ENCODE results near the gene MIAT. TPM values are rescaled to one million over a fixed set of nuclear protein-coding genes. Genes with fewer than 3 reads are reported as not detected.

MIAT gene
- total RNA-seq, 4 donors from 2014 or later: 1.00 to 17.1 (median 3.0) TPM

DNA sequence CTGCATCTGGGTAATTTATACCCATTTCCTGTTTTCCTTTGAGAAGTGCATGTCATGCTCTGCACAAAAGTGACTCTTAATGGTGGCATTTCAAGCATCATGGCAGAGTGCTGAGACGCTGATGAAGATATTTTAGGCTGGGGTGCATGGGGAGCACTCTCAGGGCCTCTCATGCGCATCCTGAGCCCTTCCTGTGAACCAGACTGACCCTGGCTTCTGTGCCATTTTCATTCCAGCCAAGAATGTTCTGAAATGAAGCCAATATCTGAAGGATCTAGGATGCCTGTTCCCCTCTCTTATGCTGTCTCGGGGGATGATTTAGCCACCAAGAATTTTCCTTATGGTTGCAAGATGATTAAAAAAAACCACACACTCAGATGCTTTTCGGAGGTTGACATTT lies 61.5 kb downstream of the MIAT start:
- no peak for DNase-seq
- Histone ChIP-seq H3K27me3 (no peaks in the 10 kb centered on the region), H3K36me3 (peaks cover 0 to 4% (median 0%) of the 10 kb centered on the region in 4 donors), H3K4me3 (no peak overlapping the region), H3K27ac (no peak overlapping the region), H3K9me3 (no peaks in the 10 kb centered on the region), H3K4me1 (no peaks in the 10 kb centered on the region)
- in situ Hi-C loops (cut with MboI; ENCODE audit: low pct_ligation_motif_present in 1 of 4, low pct_unique_long_range_greater_than_20kb in 1 of 4, low sequenced_read_pairs in 3 of 4) (no loop called here), intact Hi-C loops (cut with DNase I; ENCODE audit: low total_unique reads) (no loop called here)
- TF ChIP-seq POLR2A (IDR thresholded peaks at IDR 0.05): no peak
- 59 to 77% methylated on average over 3 to 4 of the region's 4 CpGs for WGBS, 2 donors (ENCODE audit: low coverage in 1 of 2)

GRCh38 chr22:26722159-26722558 lies 64.8 kb downstream of the MIAT start:
- no peaks in the 10 kb centered on the region for H3K9me3 ChIP-seq
- H3K4me3 ChIP-seq: no peak overlapping the region
- no peak for DNase-seq
- TF ChIP-seq, protein P1, sequence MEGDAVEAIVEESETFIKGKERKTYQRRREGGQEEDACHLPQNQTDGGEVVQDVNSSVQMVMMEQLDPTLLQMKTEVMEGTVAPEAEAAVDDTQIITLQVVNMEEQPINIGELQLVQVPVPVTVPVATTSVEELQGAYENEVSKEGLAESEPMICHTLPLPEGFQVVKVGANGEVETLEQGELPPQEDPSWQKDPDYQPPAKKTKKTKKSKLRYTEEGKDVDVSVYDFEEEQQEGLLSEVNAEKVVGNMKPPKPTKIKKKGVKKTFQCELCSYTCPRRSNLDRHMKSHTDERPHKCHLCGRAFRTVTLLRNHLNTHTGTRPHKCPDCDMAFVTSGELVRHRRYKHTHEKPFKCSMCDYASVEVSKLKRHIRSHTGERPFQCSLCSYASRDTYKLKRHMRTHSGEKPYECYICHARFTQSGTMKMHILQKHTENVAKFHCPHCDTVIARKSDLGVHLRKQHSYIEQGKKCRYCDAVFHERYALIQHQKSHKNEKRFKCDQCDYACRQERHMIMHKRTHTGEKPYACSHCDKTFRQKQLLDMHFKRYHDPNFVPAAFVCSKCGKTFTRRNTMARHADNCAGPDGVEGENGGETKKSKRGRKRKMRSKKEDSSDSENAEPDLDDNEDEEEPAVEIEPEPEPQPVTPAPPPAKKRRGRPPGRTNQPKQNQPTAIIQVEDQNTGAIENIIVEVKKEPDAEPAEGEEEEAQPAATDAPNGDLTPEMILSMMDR (IDR thresholded peaks at IDR 0.05): no peak
- no peak for TF ChIP-seq POLR2AphosphoS5 (IDR thresholded peaks at IDR 0.05)
- TF ChIP-seq EP300 (IDR thresholded peaks at IDR 0.05; ENCODE audit: low read depth): no peak
- TF ChIP-seq POLR2A (IDR thresholded peaks at IDR 0.05): no peak
- no peaks in the 10 kb centered on the region for H3K4me1 ChIP-seq
- 80 to 94% methylated on average over 1 to 3 of the region's 3 CpGs for WGBS, 2 donors (ENCODE audit: low coverage in 1 of 2)
- no peaks in the 10 kb centered on the region for H3K27me3 ChIP-seq
- in situ Hi-C loops (cut with MboI; ENCODE audit: low pct_ligation_motif_present in 1 of 4, low pct_unique_long_range_greater_than_20kb in 1 of 4, low sequenced_read_pairs in 3 of 4): no loop called here
- no peak overlapping the region for H3K27ac ChIP-seq
- peaks cover 0 to 4% (median 0%) of the 10 kb centered on the region in 4 donors for H3K36me3 ChIP-seq
- intact Hi-C loops (cut with DNase I; ENCODE audit: low total_unique reads): no loop called here

DNA sequence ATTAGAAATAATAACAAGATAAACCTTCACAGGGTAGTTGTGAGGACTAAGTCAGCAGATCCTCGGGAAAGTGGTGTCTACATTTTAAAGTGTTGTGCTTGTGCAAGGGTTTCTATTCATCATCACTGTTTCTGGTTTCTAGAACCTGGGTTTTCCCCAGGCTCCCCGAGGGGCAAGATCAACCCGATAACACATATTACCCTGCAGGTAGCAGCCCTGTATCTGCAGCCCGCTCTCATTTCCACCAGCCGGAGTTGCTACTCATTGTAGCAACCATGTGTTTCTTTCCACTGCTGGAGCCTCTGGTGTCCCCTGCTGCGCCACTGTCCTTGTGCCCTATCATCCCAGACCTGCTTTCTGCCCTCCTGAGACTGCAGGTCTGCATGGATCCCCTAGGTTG lies 67.0 kb downstream of the MIAT start:
- TF ChIP-seq POLR2AphosphoS5 (IDR thresholded peaks at IDR 0.05): no peak
- TF ChIP-seq, protein P1 (IDR thresholded peaks at IDR 0.05): no peak
- TF ChIP-seq EP300 (IDR thresholded peaks at IDR 0.05; ENCODE audit: low read depth): no peak
- no peak for TF ChIP-seq POLR2A (IDR thresholded peaks at IDR 0.05)
- in situ Hi-C loops (cut with MboI; ENCODE audit: low pct_ligation_motif_present in 1 of 4, low pct_unique_long_range_greater_than_20kb in 1 of 4, low sequenced_read_pairs in 3 of 4): no loop called here
- no peak overlapping the region for H3K4me3 ChIP-seq

DNA sequence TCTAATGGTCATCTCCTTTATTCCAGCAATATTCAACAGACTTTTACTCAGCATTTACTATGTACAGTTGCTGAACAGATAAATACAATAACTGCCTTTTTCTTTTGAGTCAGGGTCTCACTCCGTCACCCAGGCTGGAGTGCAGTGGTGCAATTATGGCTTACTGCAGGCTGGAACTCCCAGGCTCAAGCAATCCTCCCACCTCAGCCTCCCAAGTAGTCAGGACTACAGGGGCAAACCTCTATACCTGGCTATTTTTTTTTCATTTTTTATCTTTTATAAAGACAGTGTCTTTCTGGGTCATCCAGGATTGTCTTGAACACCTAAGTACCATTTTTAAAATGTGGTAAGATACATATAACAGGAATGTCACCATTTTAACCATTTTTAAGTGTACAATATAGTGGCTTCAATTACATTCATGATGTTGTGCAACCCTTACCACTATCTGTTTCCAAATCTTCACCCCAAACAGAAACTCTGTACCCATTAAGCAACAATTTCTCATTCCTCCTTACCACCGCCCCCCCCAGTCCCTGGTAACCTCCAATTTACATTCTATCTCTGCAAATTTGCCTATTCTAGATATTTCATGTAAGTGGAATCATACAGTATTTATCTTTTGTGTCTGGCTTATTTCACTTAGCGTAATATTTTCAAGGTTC lies 67.8 kb downstream of the MIAT start:
- in situ Hi-C loops (cut with MboI; ENCODE audit: low pct_ligation_motif_present in 1 of 4, low pct_unique_long_range_greater_than_20kb in 1 of 4, low sequenced_read_pairs in 3 of 4): no loop called here
- Histone ChIP-seq H3K9me3 (no peaks in the 10 kb centered on the region), H3K4me3 (no peak overlapping the region), H3K27me3 (no peaks in the 10 kb centered on the region), H3K36me3 (no peaks in the 10 kb centered on the region), H3K27ac (no peak overlapping the region), H3K4me1 (no peaks in the 10 kb centered on the region)
- intact Hi-C loops (cut with DNase I; ENCODE audit: low total_unique reads): no loop called here
- 93 to 94% methylated on average over 3 of the region's 3 CpGs for WGBS, 2 donors (ENCODE audit: low coverage in 1 of 2)
- TF ChIP-seq, protein P1 (IDR thresholded peaks at IDR 0.05): no peak
- TF ChIP-seq POLR2AphosphoS5 (IDR thresholded peaks at IDR 0.05) (no peak), EP300 (IDR thresholded peaks at IDR 0.05; ENCODE audit: low read depth) (no peak), POLR2A (IDR thresholded peaks at IDR 0.05) (no peak)
- no peak for DNase-seq

More for the DNA sequence above, 67.0 kb downstream of the MIAT start:
- no peak overlapping the region for H3K27ac ChIP-seq
- no peaks in the 10 kb centered on the region for H3K27me3 ChIP-seq
- no peaks in the 10 kb centered on the region for H3K4me1 ChIP-seq
- no peaks in the 10 kb centered on the region for H3K9me3 ChIP-seq
- H3K36me3 ChIP-seq: no peaks in the 10 kb centered on the region
- 82 to 88% methylated on average over 3 to 6 of the region's 6 CpGs for WGBS, 2 donors (ENCODE audit: low coverage in 1 of 2)
- intact Hi-C loops (cut with DNase I; ENCODE audit: low total_unique reads): no loop called here
- no peak for DNase-seq

Small RNAs within 50 kb of the gene (small RNA-seq; reads per million reads assigned to genes)
- gene RF01874: 0 reads per million in 4 donors

Other genes starting within 250 kb of the MIAT start
- gene ASPHD2, start 228.3 kb upstream of the MIAT start, total RNA-seq: 1 to 10 TPM in 2 of 4 donors, under 1 TPM in 2; 0.20 to 2.2 (median 1.2) TPM
- 10 to 100 TPM; 29.1 to 51.2 (median 37.2) TPM for gene HPS4, start 173.8 kb upstream of the MIAT start, total RNA-seq
- 10 to 100 TPM in 1 of 4 donors, 1 to 10 TPM in 3; 3.0 to 11.4 (median 6.2) TPM for gene SRRD, start 173.7 kb upstream of the MIAT start, total RNA-seq
- gene TFIP11, start 145.1 kb upstream of the MIAT start, total RNA-seq: 10 to 100 TPM in 3 of 4 donors, 1 to 10 TPM in 1; 5.2 to 33.7 (median 31.1) TPM
- gene TPST2, start 67.5 kb upstream of the MIAT start, total RNA-seq: 10 to 100 TPM; 14.3 to 35.6 (median 26.8) TPM
- 1 to 10 TPM in 2 of 4 donors, not detected in 2; 1.1 to 6.4 TPM for gene CRYBB1, start 39.6 kb upstream of the MIAT start, total RNA-seq
- gene CRYBA4, start 35.6 kb upstream of the MIAT start, total RNA-seq: not detected

All from transverse colon (tissue), 4 donors.